GM04503 (cell line): ENCODE results near the gene MAP7D1.
"Not testable (repeated sequence)": the region's sequence is repeated elsewhere in the genome, so short reads cannot be mapped to it uniquely, and the experiment has no call there.

ENCODE experiments used
- DNase-seq: peaks from one replicate; pipeline ENCODE4 v3.0.0-alpha.2; 2012; ENCODE audit warnings: low read depth

MAP7D1 gene

GRCh38 chr1:36151845-36152203 is 4.1 kb upstream of the MAP7D1 start:
- DNase-seq = no peak

DNA sequence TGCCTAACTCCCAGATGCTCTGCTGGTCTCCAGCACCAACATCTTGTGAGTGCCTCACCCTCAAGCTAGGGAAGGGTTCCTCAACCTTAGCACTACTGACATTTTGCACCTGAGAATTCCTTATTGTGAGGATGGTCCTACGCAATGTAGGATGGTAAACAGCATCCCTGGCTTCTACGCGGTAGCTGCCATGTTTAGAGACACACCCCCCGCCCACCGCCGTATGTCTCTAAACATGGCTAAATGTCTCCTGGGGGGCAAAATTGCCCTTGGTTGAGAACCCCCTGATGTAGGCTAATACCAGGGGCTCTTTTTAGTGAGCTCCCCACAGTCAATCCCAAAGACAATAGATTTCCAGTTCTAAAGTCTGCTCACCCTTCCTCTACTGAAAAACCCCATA is 2.5 kb upstream of the MAP7D1 start:
- DNase-seq = no peak

DNA sequence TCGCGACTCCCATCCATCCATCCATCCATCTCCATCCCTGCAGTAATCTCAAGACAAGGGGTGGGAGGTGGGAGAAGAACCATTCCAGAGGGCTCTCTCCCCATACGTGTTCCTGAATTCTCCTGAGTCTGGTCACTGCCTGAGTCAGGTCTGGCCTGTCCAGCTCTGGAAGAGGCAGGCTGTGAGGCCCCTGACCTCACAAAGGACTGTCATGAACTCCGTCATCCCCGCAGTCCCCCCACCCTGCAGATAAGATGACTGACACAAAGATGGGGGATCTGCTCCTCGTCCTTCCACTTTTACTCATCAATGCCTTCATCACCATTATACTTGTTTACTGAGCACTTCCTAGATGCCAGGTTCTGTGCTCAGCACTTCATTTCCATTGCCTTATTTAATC is 1.6 kb upstream of the MAP7D1 start:
- DNase-seq = no peak

- DNase-seq = no peak
Observed at GRCh38 chr1:36154765-36155407, 1.1 kb upstream of the MAP7D1 start.

GRCh38 chr1:36156329-36157114 is 562 bp downstream of the MAP7D1 start:
- no peak for DNase-seq

GRCh38 chr1:36157115-36157903 is 1.3 kb downstream of the MAP7D1 start:
- no peak for DNase-seq

GRCh38 chr1:36157973-36158826 is 2.2 kb downstream of the MAP7D1 start:
- DNase-seq = no peak

- DNase-seq = not testable (repeated sequence)
Observed at GRCh38 chr1:36158827-36159252, 2.9 kb downstream of the MAP7D1 start.

- DNase-seq = no peak
Observed at GRCh38 chr1:36159614-36160387, 3.8 kb downstream of the MAP7D1 start.

- DNase-seq = no peak
Observed at GRCh38 chr1:36160388-36160948, 4.5 kb downstream of the MAP7D1 start.

DNA sequence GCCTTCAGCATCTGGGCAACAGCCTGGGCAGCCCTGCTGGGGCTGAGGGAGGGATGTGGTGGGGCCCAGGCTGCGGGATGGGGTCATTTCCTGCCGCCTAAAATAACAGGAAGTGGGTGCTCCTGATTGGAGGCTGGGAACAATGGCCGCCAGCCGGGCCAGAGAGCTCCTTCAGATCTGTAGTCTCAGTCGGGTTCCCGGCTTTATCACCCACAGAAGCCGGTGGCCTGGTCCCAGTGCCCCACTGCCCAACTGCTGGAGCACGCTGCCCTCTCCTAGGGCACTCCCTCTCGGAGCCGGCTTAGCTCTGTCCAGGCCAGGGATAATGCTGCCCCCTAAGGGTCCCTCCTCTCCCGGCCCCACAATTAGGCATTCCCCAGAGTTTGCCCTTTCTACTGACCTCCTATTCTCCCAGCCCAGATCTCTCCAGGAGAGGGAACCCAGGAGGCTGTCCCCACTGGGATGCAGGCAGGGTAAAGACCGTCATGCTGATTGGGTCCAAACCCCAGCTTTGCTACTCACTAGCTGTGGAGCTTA is 5.1 kb downstream of the MAP7D1 start:
- DNase-seq = no peak

DNA sequence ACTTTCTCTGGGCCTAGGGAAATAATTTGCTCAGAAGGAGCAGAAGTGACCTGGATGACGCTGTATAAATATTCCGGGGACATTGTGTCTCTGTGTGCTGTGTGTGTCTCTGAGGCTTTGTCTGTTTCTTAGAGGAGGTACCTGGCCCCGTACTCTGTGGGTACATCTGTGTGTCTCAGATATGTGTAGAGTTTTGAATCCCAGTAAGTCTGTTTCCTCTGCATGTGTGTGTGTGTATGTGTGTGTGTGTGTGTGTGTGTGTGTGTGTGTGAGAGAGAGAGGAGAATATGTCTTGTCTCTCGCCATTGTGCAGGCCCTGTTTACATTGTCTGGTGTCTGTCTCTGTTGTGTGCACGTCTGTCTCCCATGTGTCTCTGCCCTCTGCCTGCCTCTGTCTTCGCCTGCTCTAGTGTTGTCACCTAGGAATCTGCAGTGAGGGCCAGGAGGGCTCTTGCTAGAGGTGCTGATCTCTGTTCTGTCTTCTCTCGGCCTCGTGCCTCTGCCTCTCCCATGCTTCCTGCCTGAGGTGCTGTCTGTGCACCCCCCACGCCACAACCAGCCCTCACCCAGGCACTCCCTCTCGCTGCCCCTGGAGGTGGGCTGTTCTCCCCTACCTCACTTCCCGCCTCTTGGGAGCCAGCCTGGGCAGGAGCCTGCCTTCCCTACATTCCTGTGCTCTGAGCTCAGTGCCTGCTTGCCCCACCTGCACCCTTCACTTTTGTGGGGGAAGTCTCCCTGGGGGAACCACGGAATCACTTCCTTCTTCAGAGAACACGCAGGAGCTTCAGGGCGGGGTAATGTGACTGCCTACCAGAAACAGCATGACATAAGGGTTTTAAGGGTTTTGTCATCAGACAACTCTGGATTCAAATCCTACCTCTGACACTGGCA is 5.9 kb downstream of the MAP7D1 start:
- DNase-seq = no peak

GRCh38 chr1:36162680-36163239 is 6.8 kb downstream of the MAP7D1 start:
- DNase-seq = no peak

DNA sequence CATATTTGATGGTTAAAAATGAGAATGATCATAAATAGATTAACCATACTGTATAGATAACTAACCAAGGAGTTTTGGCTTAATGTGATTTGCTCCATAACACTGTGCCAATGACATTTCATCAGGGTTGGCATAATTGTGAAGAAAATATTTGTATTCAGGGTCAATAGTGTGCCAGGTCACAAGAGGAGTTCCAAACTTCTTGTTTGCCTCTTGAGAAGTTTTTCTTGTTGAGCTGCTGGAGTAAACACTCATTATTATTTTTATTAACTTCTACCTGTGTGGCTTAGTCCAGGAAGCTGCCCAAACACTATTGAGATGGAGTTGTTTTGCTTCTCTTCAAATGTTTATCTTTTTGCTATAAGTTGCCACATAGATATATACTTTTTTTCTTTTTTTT is 7.5 kb downstream of the MAP7D1 start:
- no peak for DNase-seq

DNA sequence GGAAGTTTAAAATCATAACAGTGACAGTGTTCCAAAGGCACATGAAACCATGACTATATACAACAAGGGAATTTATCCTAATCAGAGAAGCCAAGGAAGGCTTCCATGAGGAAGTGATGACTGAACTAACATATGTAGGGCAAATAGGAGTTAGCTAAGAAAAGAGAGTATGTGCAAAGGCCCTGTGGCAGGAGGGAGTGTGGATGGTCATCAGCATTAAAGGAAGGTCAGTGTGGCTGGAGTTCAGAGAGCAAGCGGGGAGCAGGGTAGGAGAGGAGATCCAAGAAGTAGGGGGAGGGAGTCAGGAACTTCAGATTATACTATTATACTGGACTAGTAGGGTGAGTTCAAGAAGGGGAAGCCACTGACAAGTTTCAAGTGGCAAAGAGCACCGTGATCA is 8.4 kb downstream of the MAP7D1 start:
- no peak for DNase-seq

GRCh38 chr1:36165145-36165544 is 9.2 kb downstream of the MAP7D1 start:
- no peak for DNase-seq

GRCh38 chr1:36166136-36166535 is 10.2 kb downstream of the MAP7D1 start:
- DNase-seq = no peak

DNA sequence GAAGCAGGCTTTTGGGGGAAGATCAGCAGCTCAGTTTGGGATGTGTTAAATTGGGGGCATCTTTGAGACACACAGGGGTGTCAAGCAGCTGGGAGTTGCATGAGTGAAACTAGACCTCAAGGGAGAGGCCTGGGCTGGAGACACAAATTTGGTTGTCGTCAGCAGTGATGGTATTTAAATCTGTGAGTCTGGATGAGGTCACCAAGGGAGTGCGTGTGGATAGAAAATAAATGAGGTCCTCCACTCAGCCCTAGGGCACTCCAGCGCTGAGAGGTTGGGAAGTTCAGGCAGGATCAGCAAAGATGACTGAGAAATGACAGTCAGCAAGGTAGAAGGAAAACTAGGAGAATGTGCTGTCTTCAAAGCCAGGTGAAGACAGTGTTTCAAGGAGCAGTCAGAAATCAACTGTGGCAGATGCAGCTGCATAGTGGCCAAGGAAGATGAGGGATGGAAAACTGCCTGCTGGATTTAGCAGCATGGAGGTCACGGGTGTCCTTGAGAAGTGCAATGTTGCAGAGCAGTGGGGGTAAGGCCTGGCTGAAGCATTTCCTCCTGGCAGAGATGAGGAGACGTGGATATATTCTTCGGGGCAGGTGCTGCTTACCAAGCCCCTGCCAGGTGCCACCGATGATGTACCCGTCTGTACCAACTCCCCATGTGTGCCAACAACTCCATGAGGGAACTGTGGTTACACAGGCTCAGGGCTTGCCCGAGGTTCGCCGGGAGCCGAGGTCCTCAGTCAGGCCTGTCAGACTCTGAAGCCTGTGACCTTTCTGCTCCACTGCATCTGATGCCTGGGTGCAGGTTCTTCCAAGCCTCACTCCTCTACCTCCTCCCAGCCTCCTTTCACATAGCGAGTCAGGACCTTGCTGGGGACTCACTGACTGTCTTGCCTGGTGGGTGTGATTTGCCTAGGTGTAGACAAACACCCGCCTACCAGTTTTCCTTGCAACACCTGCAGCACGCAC is 11.3 kb downstream of the MAP7D1 start:
- DNase-seq = no peak
